HL-60 (cell line): ENCODE results near the gene ILDR1.

Experiments used
- POLR2AphosphoS5 ChIP-seq: IDR thresholded peaks from 2 replicates; pipeline ENCODE4 v1.6.1; 2012; ENCODE audit warnings: low read depth
- TF ChIP-seq, protein P1 (sequence below): IDR thresholded peaks from one replicate; pipeline ENCODE4 v1.5.1; 2011; ENCODE audit warnings: low read length, control low read depth, inconsistent platforms; ENCODE audit not compliant: insufficient read depth

DNA sequence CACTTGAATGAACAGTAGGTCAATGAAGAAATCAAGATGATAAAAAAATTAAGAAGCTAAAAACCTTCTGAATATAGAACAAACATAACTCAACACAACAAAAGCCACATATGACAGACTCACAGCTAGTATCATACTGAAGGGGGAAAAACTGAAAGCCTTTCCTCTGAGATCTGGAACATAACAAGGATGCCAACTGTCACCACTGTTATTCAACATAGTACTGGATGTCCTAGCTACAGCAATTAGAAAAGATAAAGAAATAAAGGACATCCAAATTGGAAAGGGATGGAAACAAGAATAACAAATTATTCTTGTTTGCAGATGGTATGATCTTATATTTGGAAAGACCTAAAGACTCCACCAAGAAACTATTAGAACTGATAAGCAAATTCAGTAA, 60.8 kb downstream of the ILDR1 start:
- TF ChIP-seq, protein P1, sequence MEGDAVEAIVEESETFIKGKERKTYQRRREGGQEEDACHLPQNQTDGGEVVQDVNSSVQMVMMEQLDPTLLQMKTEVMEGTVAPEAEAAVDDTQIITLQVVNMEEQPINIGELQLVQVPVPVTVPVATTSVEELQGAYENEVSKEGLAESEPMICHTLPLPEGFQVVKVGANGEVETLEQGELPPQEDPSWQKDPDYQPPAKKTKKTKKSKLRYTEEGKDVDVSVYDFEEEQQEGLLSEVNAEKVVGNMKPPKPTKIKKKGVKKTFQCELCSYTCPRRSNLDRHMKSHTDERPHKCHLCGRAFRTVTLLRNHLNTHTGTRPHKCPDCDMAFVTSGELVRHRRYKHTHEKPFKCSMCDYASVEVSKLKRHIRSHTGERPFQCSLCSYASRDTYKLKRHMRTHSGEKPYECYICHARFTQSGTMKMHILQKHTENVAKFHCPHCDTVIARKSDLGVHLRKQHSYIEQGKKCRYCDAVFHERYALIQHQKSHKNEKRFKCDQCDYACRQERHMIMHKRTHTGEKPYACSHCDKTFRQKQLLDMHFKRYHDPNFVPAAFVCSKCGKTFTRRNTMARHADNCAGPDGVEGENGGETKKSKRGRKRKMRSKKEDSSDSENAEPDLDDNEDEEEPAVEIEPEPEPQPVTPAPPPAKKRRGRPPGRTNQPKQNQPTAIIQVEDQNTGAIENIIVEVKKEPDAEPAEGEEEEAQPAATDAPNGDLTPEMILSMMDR: no peak
- no peak for TF ChIP-seq POLR2AphosphoS5
